Astrocyte of the spinal cord (primary cell): ENCODE measurements around the gene ABCC8.

ENCODE experiments used
- DNase-seq: peaks from one replicate; pipeline ENCODE4 v3.0.0; 2011; ENCODE audit warnings: low read depth, low spot score
- H3K4me3 ChIP-seq: 2 replicates; pipeline ENCODE4 v1.5.1; 2011; ENCODE audit warnings: low read depth, mild to moderate bottlenecking, low read length, moderate library complexity
- CTCF ChIP-seq: IDR thresholded peaks from 2 replicates; pipeline ENCODE4 v1.5.1; 2012; ENCODE audit warnings: low read depth, mild to moderate bottlenecking, low read length, inconsistent platforms
- in situ Hi-C: cut with HindIII; loops from 2 replicates; pipeline ENCODE4 v1.10.0; 2017; ENCODE audit warnings: low sequenced_read_pairs

The ABCC8 gene

GRCh38 chr11:17476317-17477083, at the start of gene ABCC8:
Gene ABCC8, minus strand, starts transcription at chr11:17476845. Its CDS starts 69 bp downstream, at chr11:17476776.
- in situ Hi-C loops, result no loop called here
- TF ChIP-seq CTCF, result no peak
- no peak within 1 kb of the TSS for H3K4me3 ChIP-seq
- DNase-seq, result no peak

- TF ChIP-seq CTCF, result no peak
- H3K4me3 ChIP-seq, result no peak overlapping the region
- no peak for DNase-seq
- in situ Hi-C loops, result no loop called here
Measured at GRCh38 chr11:17526326-17526725, 49.7 kb upstream of the ABCC8 start.

- DNase-seq, result no peak
- no peak for TF ChIP-seq CTCF
- in situ Hi-C loops, result no loop called here
- no peak overlapping the region for H3K4me3 ChIP-seq
Measured at GRCh38 chr11:17525570-17525969, 48.9 kb upstream of the ABCC8 start.

GRCh38 chr11:17524221-17524620, 47.6 kb upstream of the ABCC8 start:
- in situ Hi-C loops, result no loop called here
- no peak for DNase-seq
- no peak overlapping the region for H3K4me3 ChIP-seq
- TF ChIP-seq CTCF, result no peak

- in situ Hi-C loops, result no loop called here
- H3K4me3 ChIP-seq, result no peak overlapping the region
- DNase-seq, result no peak
- no peak for TF ChIP-seq CTCF
Measured at GRCh38 chr11:17522655-17523054, 46.0 kb upstream of the ABCC8 start.

- TF ChIP-seq CTCF, result no peak
- in situ Hi-C loops, result no loop called here
- no peak for DNase-seq
- H3K4me3 ChIP-seq, result no peak overlapping the region
Measured at GRCh38 chr11:17521106-17521900, 44.7 kb upstream of the ABCC8 start.
